ENCODE measurements around the gene WFDC11. TPM values are rescaled to one million over a fixed set of nuclear protein-coding genes. Genes with fewer than 3 reads are reported as not detected.
A peak's percentile ranks its signal among the peaks of the same experiment; 100 is the strongest.
"Not testable (repeated sequence)": the region's sequence is repeated elsewhere in the genome, so short reads cannot be mapped to it uniquely, and the experiment has no call there.

WFDC11 gene
- not detected for polyA plus RNA-seq (2013)

DNA sequence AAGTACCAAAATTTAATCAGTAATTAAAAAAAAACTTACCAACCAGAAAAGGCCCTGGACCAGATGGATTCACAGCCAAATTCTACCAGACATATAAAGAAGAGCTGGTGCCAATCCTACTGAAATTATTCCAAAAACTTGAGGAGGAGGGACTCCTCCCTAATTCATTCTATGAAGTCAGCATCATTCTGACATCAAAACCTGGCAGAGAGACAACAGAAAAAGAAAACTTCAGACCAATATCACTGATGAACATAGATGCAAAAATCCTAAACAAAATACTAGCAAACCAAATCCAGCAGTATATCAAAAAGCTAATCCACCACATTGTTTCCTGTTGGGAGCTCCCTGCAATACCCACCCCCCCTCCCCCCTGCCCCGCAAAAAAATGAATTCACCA, at the start of gene WFDC11:
Gene WFDC11 (minus strand): TSS at position 101 of the 400 bp plus-strand sequence. CDS start 19,639 bp downstream, outside the sequence.
- WGBS (ENCODE audit: insufficient coverage), result no CpG with 5 or more reads among the region's 1 CpG
- H3K36me3 ChIP-seq (ENCODE audit: control insufficient read depth in 4 of 4, insufficient read depth in 4 of 4, low read length in 3 of 4), result no peaks in the 10 kb centered on the region
- peaks cover 0 to 3% (median 0%) of the 10 kb centered on the region in 5 experiments for H3K9me3 ChIP-seq (ENCODE audit: control extremely low read depth in 1 of 5, control insufficient read depth in 4 of 5, insufficient read depth in 2 of 5, low read depth in 1 of 5, low read length in 4 of 5)
- H3K4me1 ChIP-seq (ENCODE audit: control extremely low read depth in 1 of 4, control insufficient read depth in 4 of 4, insufficient read depth in 4 of 4, low read length in 3 of 4), result no peaks in the 10 kb centered on the region
- POLR2A ChIA-PET, result no interaction called here
- CTCF ChIA-PET, result no interaction called here
- H3K4me3 ChIP-seq (ENCODE audit: control insufficient read depth in 1 of 7, extremely low read depth in 1 of 7, insufficient read depth in 4 of 7, low read depth in 2 of 7, low read length in 6 of 7), result no peak within 1 kb of the TSS
- H3K27me3 ChIP-seq (replicated peaks in 2 of 5; ENCODE audit: control insufficient read depth in 4 of 5, insufficient read depth in 5 of 5, low read length in 4 of 5), result peaks cover 0 to 3% (median 0%) of the 10 kb centered on the region in 5 experiments
- DNase-seq, result no peak
- H3K27ac ChIP-seq (ENCODE audit: insufficient read depth in 1 of 2, low read depth in 1 of 2, low read length in 2 of 2, poor library complexity in 1 of 2, severe bottlenecking in 2 of 2), result no peak within 1 kb of the TSS

DNA sequence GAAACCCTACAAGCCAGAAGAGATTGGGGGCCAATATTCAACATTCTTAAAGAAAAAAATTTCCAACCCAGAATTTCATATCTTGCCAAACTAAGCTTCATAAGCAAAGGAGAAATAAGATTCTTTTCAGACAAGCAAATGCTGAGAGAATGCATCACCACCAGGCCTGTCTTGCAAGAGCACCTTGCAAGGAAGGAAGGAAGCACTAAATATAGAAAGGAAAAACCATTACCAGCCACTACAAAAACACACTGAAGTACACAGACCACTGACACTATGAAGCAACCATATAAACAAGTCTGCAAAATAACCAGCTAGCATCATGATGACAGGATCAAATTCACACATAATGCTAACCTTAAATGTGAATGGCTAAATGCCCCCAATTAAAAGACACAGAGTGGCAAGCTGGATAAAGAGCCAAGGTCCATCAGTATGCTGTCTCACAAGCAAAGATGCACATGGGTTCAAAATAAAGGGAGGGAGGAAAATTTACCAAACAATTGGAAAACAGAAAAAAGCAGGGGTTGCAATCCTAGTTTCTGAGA, 46.2 kb upstream of the WFDC11 start:
- not testable (repeated sequence) for H3K36me3 ChIP-seq (ENCODE audit: control insufficient read depth in 4 of 4, insufficient read depth in 4 of 4, low read length in 3 of 4); H3K9me3 ChIP-seq (ENCODE audit: control extremely low read depth in 1 of 5, control insufficient read depth in 4 of 5, insufficient read depth in 2 of 5, low read depth in 1 of 5, low read length in 4 of 5); DNase-seq; H3K27me3 ChIP-seq (replicated peaks in 2 of 5; ENCODE audit: control insufficient read depth in 4 of 5, insufficient read depth in 5 of 5, low read length in 4 of 5); H3K4me1 ChIP-seq (ENCODE audit: control extremely low read depth in 1 of 4, control insufficient read depth in 4 of 4, insufficient read depth in 4 of 4, low read length in 3 of 4); H3K27ac ChIP-seq (ENCODE audit: insufficient read depth in 1 of 2, low read depth in 1 of 2, low read length in 2 of 2, poor library complexity in 1 of 2, severe bottlenecking in 2 of 2); H3K4me3 ChIP-seq (ENCODE audit: control insufficient read depth in 1 of 7, extremely low read depth in 1 of 7, insufficient read depth in 4 of 7, low read depth in 2 of 7, low read length in 6 of 7)
- ChIA-PET POLR2A (interaction anchor here (0.6 kb wide), 1 partner anchor 101 kb away, joined by 3 read pairs; no protein-coding TSS in a partner anchor), CTCF (interaction anchor here (0.6 kb wide), 1 partner anchor 104 kb away, joined by 3 read pairs; no protein-coding TSS in a partner anchor)

- Histone ChIP-seq H3K4me1 (ENCODE audit: control extremely low read depth in 1 of 4, control insufficient read depth in 4 of 4, insufficient read depth in 4 of 4, low read length in 3 of 4) (no peaks in the 10 kb centered on the region), H3K27ac (ENCODE audit: insufficient read depth in 1 of 2, low read depth in 1 of 2, low read length in 2 of 2, poor library complexity in 1 of 2, severe bottlenecking in 2 of 2) (no peak within 1 kb of the TSS), H3K36me3 (ENCODE audit: control insufficient read depth in 4 of 4, insufficient read depth in 4 of 4, low read length in 3 of 4) (no peaks in the 10 kb centered on the region), H3K4me3 (ENCODE audit: control insufficient read depth in 1 of 7, extremely low read depth in 1 of 7, insufficient read depth in 4 of 7, low read depth in 2 of 7, low read length in 6 of 7) (no peak within 1 kb of the TSS), H3K27me3 (replicated peaks in 2 of 5; ENCODE audit: control insufficient read depth in 4 of 5, insufficient read depth in 5 of 5, low read length in 4 of 5) (peaks cover 0 to 2% (median 0%) of the 10 kb centered on the region in 5 experiments), H3K9me3 (ENCODE audit: control extremely low read depth in 1 of 5, control insufficient read depth in 4 of 5, insufficient read depth in 2 of 5, low read depth in 1 of 5, low read length in 4 of 5) (no peaks in the 10 kb centered on the region)
- DNase-seq, result peak in 1 of 3 donors; percentile 1
- ChIA-PET CTCF (interaction anchor here (0.6 kb wide), 1 partner anchor 413 kb away, joined by 3 read pairs; no protein-coding TSS in a partner anchor), POLR2A (no interaction called here)
- 100% methylated on average over 1 of the region's 1 CpG for WGBS (ENCODE audit: insufficient coverage)
These were observed 35.1 kb upstream of the WFDC11 start, which contains the start of gene WFDC10B for GRCh38 chr20:45704969-45705637. TSS of gene WFDC10B (minus strand) at chr20:45705019. CDS start at chr20:45685992, 19,027 bp downstream.

GRCh38 chr20:45701873-45702272, 31.8 kb upstream of the WFDC11 start, which contains the start of gene WFDC13:
TSS of gene WFDC13 (plus strand) at chr20:45702038. CDS start at chr20:45702124, 86 bp downstream.
- Histone ChIP-seq H3K27me3 (replicated peaks in 2 of 5; ENCODE audit: control insufficient read depth in 4 of 5, insufficient read depth in 5 of 5, low read length in 4 of 5) (peaks cover 0 to 2% (median 0%) of the 10 kb centered on the region in 5 experiments), H3K27ac (ENCODE audit: insufficient read depth in 1 of 2, low read depth in 1 of 2, low read length in 2 of 2, poor library complexity in 1 of 2, severe bottlenecking in 2 of 2) (no peak within 1 kb of the TSS), H3K9me3 (ENCODE audit: control extremely low read depth in 1 of 5, control insufficient read depth in 4 of 5, insufficient read depth in 2 of 5, low read depth in 1 of 5, low read length in 4 of 5) (no peaks in the 10 kb centered on the region), H3K4me1 (ENCODE audit: control extremely low read depth in 1 of 4, control insufficient read depth in 4 of 4, insufficient read depth in 4 of 4, low read length in 3 of 4) (no peaks in the 10 kb centered on the region), H3K36me3 (ENCODE audit: control insufficient read depth in 4 of 4, insufficient read depth in 4 of 4, low read length in 3 of 4) (no peaks in the 10 kb centered on the region), H3K4me3 (ENCODE audit: control insufficient read depth in 1 of 7, extremely low read depth in 1 of 7, insufficient read depth in 4 of 7, low read depth in 2 of 7, low read length in 6 of 7) (no peak within 1 kb of the TSS)
- ChIA-PET CTCF (no interaction called here), POLR2A (no interaction called here)
- 90% methylated on average over 3 of the region's 4 CpGs for WGBS (ENCODE audit: insufficient coverage)
- DNase-seq, result no peak

DNA sequence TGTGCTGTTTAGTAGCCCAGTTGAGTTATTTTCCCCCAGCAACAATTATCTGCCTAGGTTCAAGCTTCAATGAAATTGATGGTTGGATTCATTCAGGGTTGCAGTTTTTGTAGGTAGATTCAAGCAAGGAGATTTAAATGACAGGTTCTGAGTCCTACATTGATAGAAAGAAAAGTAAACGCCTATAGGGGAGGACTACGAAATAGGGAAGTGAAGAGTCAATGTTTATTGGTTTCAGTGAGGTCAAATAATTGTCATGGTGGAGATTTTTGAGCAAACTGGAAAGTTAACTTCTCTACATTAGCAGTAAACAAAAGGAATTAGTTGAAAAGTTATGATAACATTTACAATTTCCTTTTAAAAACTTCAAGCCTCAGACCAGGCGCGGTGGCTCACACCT, 31.1 kb upstream of the WFDC11 start:
- no peak overlapping the region for H3K27ac ChIP-seq (ENCODE audit: insufficient read depth in 1 of 2, low read depth in 1 of 2, low read length in 2 of 2, poor library complexity in 1 of 2, severe bottlenecking in 2 of 2)
- no peaks in the 10 kb centered on the region for H3K36me3 ChIP-seq (ENCODE audit: control insufficient read depth in 4 of 4, insufficient read depth in 4 of 4, low read length in 3 of 4)
- no peak overlapping the region for H3K4me3 ChIP-seq (ENCODE audit: control insufficient read depth in 1 of 7, extremely low read depth in 1 of 7, insufficient read depth in 4 of 7, low read depth in 2 of 7, low read length in 6 of 7)
- peaks cover 0 to 2% (median 0%) of the 10 kb centered on the region in 5 experiments for H3K27me3 ChIP-seq (replicated peaks in 2 of 5; ENCODE audit: control insufficient read depth in 4 of 5, insufficient read depth in 5 of 5, low read length in 4 of 5)
- no peaks in the 10 kb centered on the region for H3K9me3 ChIP-seq (ENCODE audit: control extremely low read depth in 1 of 5, control insufficient read depth in 4 of 5, insufficient read depth in 2 of 5, low read depth in 1 of 5, low read length in 4 of 5)
- 76% methylated on average over 3 of the region's 4 CpGs for whole genome bisulfite sequencing (ENCODE audit: insufficient coverage)
- no peak for DNase-seq
- POLR2A ChIA-PET, result no interaction called here
- CTCF ChIA-PET, result no interaction called here
- no peaks in the 10 kb centered on the region for H3K4me1 ChIP-seq (ENCODE audit: control extremely low read depth in 1 of 4, control insufficient read depth in 4 of 4, insufficient read depth in 4 of 4, low read length in 3 of 4)

DNA sequence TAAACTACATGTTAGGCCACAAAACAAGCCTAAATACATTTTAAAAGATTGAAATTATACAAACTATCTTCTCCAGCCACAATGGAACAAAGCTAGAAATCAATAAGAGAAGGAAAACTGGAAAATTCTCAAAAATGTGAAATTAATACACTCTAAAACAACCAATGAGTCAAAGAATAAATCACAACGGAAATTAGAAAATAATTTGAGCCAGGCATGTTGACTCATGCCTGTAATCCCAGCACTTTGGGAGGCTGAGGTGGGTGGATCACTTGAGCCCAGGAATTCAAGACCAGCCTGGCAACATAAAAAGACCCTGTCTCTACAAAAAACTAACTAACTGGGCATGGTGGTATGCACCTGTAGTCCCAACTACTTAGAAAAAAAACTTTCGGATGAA, 25.5 kb upstream of the WFDC11 start:
- H3K9me3 ChIP-seq (ENCODE audit: control extremely low read depth in 1 of 5, control insufficient read depth in 4 of 5, insufficient read depth in 2 of 5, low read depth in 1 of 5, low read length in 4 of 5), result peaks cover 0 to 2% (median 0%) of the 10 kb centered on the region in 5 experiments
- peaks cover 0 to 2% (median 0%) of the 10 kb centered on the region in 5 experiments for H3K27me3 ChIP-seq (replicated peaks in 2 of 5; ENCODE audit: control insufficient read depth in 4 of 5, insufficient read depth in 5 of 5, low read length in 4 of 5)
- H3K4me3 ChIP-seq (ENCODE audit: control insufficient read depth in 1 of 7, extremely low read depth in 1 of 7, insufficient read depth in 4 of 7, low read depth in 2 of 7, low read length in 6 of 7), result no peak overlapping the region
- DNase-seq, result no peak
- 100% methylated on average over 1 of the region's 2 CpGs for WGBS (ENCODE audit: insufficient coverage)
- no peaks in the 10 kb centered on the region for H3K4me1 ChIP-seq (ENCODE audit: control extremely low read depth in 1 of 4, control insufficient read depth in 4 of 4, insufficient read depth in 4 of 4, low read length in 3 of 4)
- ChIA-PET POLR2A (no interaction called here), CTCF (no interaction called here)
- no peak overlapping the region for H3K27ac ChIP-seq (ENCODE audit: insufficient read depth in 1 of 2, low read depth in 1 of 2, low read length in 2 of 2, poor library complexity in 1 of 2, severe bottlenecking in 2 of 2)
- no peaks in the 10 kb centered on the region for H3K36me3 ChIP-seq (ENCODE audit: control insufficient read depth in 4 of 4, insufficient read depth in 4 of 4, low read length in 3 of 4)

DNA sequence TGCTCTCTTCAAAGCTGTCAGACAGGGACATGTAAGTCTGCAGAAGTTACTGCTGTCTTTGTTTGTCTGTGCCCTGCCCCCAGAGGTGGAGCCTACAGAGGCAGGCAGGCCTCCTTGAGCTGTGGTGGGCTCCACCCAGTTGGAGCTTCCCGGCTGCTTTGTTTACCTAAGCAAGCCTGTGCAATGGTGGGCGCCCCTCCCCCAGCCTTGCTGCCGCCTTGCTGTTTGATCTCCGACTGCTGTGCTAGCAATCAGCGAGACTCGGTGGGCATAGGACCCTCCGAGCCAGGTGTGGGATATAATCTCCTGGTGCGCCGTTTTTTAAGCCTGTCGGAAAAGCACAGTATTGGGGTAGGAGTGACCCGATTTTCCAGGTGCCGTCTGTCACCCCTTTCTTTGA, 23.3 kb upstream of the WFDC11 start:
- 99% methylated on average over 9 of the region's 12 CpGs for WGBS (ENCODE audit: insufficient coverage)
- H3K27me3 ChIP-seq (replicated peaks in 2 of 5; ENCODE audit: control insufficient read depth in 4 of 5, insufficient read depth in 5 of 5, low read length in 4 of 5); H3K36me3 ChIP-seq (ENCODE audit: control insufficient read depth in 4 of 4, insufficient read depth in 4 of 4, low read length in 3 of 4); H3K9me3 ChIP-seq (ENCODE audit: control extremely low read depth in 1 of 5, control insufficient read depth in 4 of 5, insufficient read depth in 2 of 5, low read depth in 1 of 5, low read length in 4 of 5); H3K27ac ChIP-seq (ENCODE audit: insufficient read depth in 1 of 2, low read depth in 1 of 2, low read length in 2 of 2, poor library complexity in 1 of 2, severe bottlenecking in 2 of 2); H3K4me1 ChIP-seq (ENCODE audit: control extremely low read depth in 1 of 4, control insufficient read depth in 4 of 4, insufficient read depth in 4 of 4, low read length in 3 of 4); POLR2A ChIA-PET; CTCF ChIA-PET; H3K4me3 ChIP-seq (ENCODE audit: control insufficient read depth in 1 of 7, extremely low read depth in 1 of 7, insufficient read depth in 4 of 7, low read depth in 2 of 7, low read length in 6 of 7); DNase-seq: not testable (repeated sequence)

Measured in common myeloid progenitor, CD34-positive (primary cell).